Measurements from ENCODE around the gene CTDSPL.

Gene CTDSPL

DNA sequence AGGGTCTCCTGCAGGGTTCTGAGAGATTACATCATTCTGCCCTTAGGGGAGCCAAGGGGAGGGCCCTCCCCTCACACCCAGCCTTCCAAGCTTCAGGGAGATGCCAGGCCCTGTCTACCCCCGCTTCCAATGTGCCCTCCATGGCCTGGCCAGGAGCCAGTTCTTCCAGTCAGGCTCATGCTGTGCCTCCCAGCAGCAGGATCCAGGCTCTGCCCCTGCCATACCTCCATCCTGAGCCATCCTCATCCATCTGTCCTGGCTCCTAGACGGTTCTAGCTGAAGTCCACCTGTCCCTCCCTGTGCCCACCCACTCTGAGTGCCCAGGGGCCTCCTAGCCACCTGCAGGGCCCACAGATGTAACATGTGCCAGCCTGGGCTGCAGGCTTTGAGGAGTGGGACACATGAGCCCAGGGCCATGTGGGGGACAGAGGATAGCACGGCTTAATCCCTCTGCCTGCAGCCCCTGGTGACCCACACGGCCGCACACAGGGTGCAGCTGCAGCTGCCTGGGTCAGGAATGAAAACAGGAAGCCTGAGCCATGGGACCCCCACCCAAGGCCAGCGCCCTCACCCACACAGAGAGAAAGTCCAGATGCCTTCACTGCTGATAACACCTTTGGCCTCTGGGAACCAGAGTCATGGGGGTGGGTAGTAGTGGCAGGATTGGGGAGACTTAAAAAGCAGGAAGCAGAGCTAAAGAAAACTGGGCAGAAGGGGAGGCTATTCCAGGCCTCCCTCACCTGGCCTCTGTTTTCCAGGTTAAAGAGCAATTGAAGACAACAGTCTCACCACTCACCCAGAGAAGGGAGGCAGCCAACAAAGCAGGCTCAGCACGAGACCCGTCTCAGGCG, 156.0 kb downstream of the CTDSPL start:
- peaks cover 3 to 7% of the 10 kb centered on the region in 2 donors for H3K9me3 ChIP-seq (ENCODE audit: control insufficient read depth in 1 of 2, low read length in 2 of 2)
- no peak overlapping the region for H3K27ac ChIP-seq (ENCODE audit: low read length)
- H3K4me1 ChIP-seq (ENCODE audit: control insufficient read depth in 1 of 2, insufficient read depth in 2 of 2, low read length in 2 of 2), result no peaks in the 10 kb centered on the region
- no peak overlapping the region for H3K4me3 ChIP-seq (ENCODE audit: low read depth in 1 of 2, low read length in 2 of 2)
- peaks cover 22 to 59% of the 10 kb centered on the region in 2 donors for H3K36me3 ChIP-seq (ENCODE audit: control insufficient read depth in 1 of 2, insufficient read depth in 2 of 2, low read length in 2 of 2)
- no peaks in the 10 kb centered on the region for H3K27me3 ChIP-seq (ENCODE audit: low read depth, low read length)

DNA sequence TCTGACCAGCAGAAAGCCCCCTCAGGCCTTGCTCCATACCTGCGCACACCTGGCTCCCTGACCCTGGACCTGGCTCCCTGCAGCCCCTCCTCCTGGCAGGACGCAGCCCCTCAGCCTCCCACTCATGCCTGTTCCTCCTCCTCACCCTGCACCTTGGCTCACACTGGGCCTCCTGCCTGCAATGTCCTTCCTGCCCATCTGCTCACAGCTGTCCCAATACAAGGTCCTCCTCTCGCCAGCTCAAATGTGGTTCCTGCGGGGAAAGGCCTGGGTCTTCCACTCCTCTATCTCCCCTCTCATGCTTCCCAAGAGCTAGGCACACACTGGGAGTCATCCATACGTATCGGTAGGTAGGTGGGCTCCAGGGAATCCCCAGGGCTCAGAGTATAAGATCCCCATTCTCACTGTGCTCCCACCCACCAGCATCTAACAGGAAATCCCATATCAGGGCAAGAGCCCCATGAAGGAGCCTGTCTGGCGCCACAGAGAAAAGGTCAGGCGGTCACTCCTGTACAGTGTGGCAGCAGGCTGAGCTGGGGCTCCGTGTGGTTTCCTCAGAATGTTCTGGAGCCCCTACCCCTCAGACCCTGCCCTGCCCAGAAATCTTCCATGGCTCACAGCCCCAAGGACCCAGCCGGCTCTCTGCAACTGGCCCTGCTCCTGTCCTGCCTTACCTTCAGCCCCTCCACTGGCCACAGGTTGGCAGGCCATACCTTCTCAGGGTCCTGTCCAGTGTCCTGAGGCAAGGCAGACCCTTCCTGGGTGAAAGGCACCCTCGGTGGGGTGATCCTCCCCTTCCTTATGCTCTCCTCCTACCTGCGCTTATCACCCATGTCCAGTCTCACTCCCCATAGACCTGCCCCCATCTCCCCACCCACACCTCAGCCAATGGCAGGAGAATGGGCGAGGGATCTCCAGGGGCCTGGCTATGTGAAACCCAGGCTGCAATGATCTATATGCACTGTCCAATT, 156.9 kb downstream of the CTDSPL start:
- Histone ChIP-seq H3K4me1 (ENCODE audit: control insufficient read depth in 1 of 2, insufficient read depth in 2 of 2, low read length in 2 of 2) (no peaks in the 10 kb centered on the region), H3K4me3 (ENCODE audit: low read depth in 1 of 2, low read length in 2 of 2) (no peak overlapping the region), H3K27me3 (ENCODE audit: low read depth, low read length) (no peaks in the 10 kb centered on the region), H3K27ac (ENCODE audit: low read length) (no peak overlapping the region), H3K36me3 (ENCODE audit: control insufficient read depth in 1 of 2, insufficient read depth in 2 of 2, low read length in 2 of 2) (peaks cover 22 to 58% of the 10 kb centered on the region in 2 donors), H3K9me3 (ENCODE audit: control insufficient read depth in 1 of 2, low read length in 2 of 2) (peaks cover 3 to 7% of the 10 kb centered on the region in 2 donors)

DNA sequence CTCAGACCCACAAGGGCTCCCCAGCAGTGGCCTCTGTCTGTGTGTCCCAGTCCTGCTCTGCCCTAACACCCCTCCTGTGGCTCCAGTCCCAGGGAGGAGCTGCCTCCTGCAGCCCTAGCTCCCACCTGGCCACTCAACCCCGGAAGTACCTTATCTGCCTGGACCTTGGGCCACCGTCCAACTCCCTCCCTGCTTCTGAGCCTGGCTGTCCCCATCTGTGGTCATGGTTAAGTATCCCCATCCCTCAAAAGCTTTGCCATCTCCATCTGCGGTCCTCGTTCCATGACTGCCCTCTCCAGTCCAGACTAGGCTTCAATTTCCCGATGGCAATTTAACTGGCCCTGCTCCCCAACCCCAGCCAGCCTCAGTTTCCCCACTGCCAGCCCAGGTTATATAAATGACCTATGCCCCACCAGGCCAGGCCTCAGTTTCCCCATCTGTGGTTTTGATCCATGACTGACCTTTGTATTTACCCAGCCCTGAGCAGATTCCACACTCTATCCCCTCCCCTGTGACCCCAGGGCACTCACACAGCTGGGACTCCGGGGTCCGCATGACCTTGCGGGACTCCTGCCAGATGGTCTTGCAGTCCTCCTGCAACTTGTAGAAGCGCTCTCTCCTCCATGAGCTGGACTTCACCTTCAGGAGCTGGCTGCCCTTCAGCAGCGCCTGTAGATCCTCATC, 158.1 kb downstream of the CTDSPL start:
- Histone ChIP-seq H3K36me3 (ENCODE audit: control insufficient read depth in 1 of 2, insufficient read depth in 2 of 2, low read length in 2 of 2) (peaks cover 22 to 51% of the 10 kb centered on the region in 2 donors), H3K27me3 (ENCODE audit: low read depth, low read length) (no peaks in the 10 kb centered on the region), H3K27ac (ENCODE audit: low read length) (no peak overlapping the region), H3K9me3 (ENCODE audit: control insufficient read depth in 1 of 2, low read length in 2 of 2) (peaks cover 3 to 7% of the 10 kb centered on the region in 2 donors), H3K4me3 (ENCODE audit: low read depth in 1 of 2, low read length in 2 of 2) (no peak overlapping the region), H3K4me1 (ENCODE audit: control insufficient read depth in 1 of 2, insufficient read depth in 2 of 2, low read length in 2 of 2) (no peaks in the 10 kb centered on the region)

- Histone ChIP-seq H3K27ac (ENCODE audit: low read length) (no peak overlapping the region), H3K36me3 (ENCODE audit: control insufficient read depth in 1 of 2, insufficient read depth in 2 of 2, low read length in 2 of 2) (peaks cover 19 to 46% of the 10 kb centered on the region in 2 donors)
Measured at GRCh38 chr3:38020342-38020726, 158.7 kb downstream of the CTDSPL start.

DNA sequence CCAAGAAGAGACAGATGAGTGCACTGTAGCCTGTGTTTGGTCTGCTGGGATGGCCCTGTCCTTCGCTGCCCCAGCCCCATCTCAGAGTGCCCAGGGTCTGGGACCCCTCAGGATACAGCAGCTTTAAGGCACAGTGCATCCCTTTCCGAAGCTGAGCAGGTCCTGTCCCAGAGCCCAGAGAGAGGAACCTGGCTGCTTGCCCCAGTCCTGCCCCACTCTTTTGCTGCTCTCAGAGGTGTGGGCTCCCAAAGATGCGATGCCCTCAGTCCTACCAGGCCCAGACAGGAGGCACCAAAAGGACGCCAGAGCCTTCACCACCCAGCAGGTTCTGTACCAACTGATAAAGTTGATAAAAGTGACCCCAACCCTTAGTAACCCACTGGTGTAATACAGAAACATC, 159.5 kb downstream of the CTDSPL start:
- H3K4me3 ChIP-seq (ENCODE audit: low read depth in 1 of 2, low read length in 2 of 2), result no peak overlapping the region
- H3K9me3 ChIP-seq (ENCODE audit: control insufficient read depth in 1 of 2, low read length in 2 of 2), result peaks cover 2 to 3% of the 10 kb centered on the region in 2 donors
- peaks cover 11 to 37% of the 10 kb centered on the region in 2 donors for H3K36me3 ChIP-seq (ENCODE audit: control insufficient read depth in 1 of 2, insufficient read depth in 2 of 2, low read length in 2 of 2)
- no peak overlapping the region for H3K27ac ChIP-seq (ENCODE audit: low read length)
- H3K4me1 ChIP-seq (ENCODE audit: control insufficient read depth in 1 of 2, insufficient read depth in 2 of 2, low read length in 2 of 2), result peaks cover 4 to 7% of the 10 kb centered on the region in 2 donors
- H3K27me3 ChIP-seq (ENCODE audit: low read depth, low read length), result no peaks in the 10 kb centered on the region

More at GRCh38 chr3:38020342-38020726, 158.7 kb downstream of the CTDSPL start:
- peaks cover 0 to under 1% of the 10 kb centered on the region in 2 donors for H3K4me1 ChIP-seq (ENCODE audit: control insufficient read depth in 1 of 2, insufficient read depth in 2 of 2, low read length in 2 of 2)
- H3K27me3 ChIP-seq (ENCODE audit: low read depth, low read length), result no peaks in the 10 kb centered on the region
- no peak overlapping the region for H3K4me3 ChIP-seq (ENCODE audit: low read depth in 1 of 2, low read length in 2 of 2)
- peaks cover 3 to 7% of the 10 kb centered on the region in 2 donors for H3K9me3 ChIP-seq (ENCODE audit: control insufficient read depth in 1 of 2, low read length in 2 of 2)

GRCh38 chr3:38022301-38022700, 160.6 kb downstream of the CTDSPL start:
- H3K4me1 ChIP-seq (ENCODE audit: control insufficient read depth in 1 of 2, insufficient read depth in 2 of 2, low read length in 2 of 2), result peaks cover 4 to 7% of the 10 kb centered on the region in 2 donors
- H3K27ac ChIP-seq (ENCODE audit: low read length), result no peak overlapping the region
- no peaks in the 10 kb centered on the region for H3K9me3 ChIP-seq (ENCODE audit: control insufficient read depth in 1 of 2, low read length in 2 of 2)
- peaks cover 4 to 26% of the 10 kb centered on the region in 2 donors for H3K36me3 ChIP-seq (ENCODE audit: control insufficient read depth in 1 of 2, insufficient read depth in 2 of 2, low read length in 2 of 2)
- no peaks in the 10 kb centered on the region for H3K27me3 ChIP-seq (ENCODE audit: low read depth, low read length)
- H3K4me3 ChIP-seq (ENCODE audit: low read depth in 1 of 2, low read length in 2 of 2), result no peak overlapping the region

- Histone ChIP-seq H3K36me3 (ENCODE audit: control insufficient read depth in 1 of 2, insufficient read depth in 2 of 2, low read length in 2 of 2) (peaks cover 4 to 18% of the 10 kb centered on the region in 2 donors), H3K27me3 (ENCODE audit: low read depth, low read length) (no peaks in the 10 kb centered on the region), H3K27ac (ENCODE audit: low read length) (no peak overlapping the region), H3K4me3 (ENCODE audit: low read depth in 1 of 2, low read length in 2 of 2) (peak overlapping the region in 1 of 2 donors; percentile 85), H3K4me1 (ENCODE audit: control insufficient read depth in 1 of 2, insufficient read depth in 2 of 2, low read length in 2 of 2) (peaks cover 4 to 7% of the 10 kb centered on the region in 2 donors), H3K9me3 (ENCODE audit: control insufficient read depth in 1 of 2, low read length in 2 of 2) (no peaks in the 10 kb centered on the region)
Measured at GRCh38 chr3:38022896-38023709, 161.4 kb downstream of the CTDSPL start.

DNA sequence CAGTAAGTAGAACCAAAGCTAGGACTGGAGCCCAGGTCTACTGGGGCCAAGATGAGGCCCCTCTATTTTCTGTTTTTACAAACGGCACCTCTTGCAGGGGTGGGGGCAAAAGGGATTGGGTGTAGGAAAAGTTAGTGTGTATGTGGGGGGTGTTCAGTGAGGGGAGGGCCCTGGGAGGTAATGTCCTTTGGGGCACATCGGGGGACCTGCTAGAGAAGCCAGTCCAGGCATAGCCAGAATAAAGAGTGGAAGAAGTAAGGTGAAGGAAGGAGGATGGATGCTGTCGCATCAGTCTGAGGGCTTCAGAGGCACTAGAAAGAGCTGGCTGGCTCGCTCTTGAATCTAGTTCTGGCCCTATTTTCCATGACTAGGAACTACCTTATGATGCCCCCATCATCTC, 165.2 kb downstream of the CTDSPL start:
- H3K27ac ChIP-seq (ENCODE audit: low read length), result no peak overlapping the region
- peaks cover 10 to 25% of the 10 kb centered on the region in 2 donors for H3K4me1 ChIP-seq (ENCODE audit: control insufficient read depth in 1 of 2, insufficient read depth in 2 of 2, low read length in 2 of 2)
- H3K4me3 ChIP-seq (ENCODE audit: low read depth in 1 of 2, low read length in 2 of 2), result no peak overlapping the region
- H3K27me3 ChIP-seq (ENCODE audit: low read depth, low read length), result no peaks in the 10 kb centered on the region
- H3K9me3 ChIP-seq (ENCODE audit: control insufficient read depth in 1 of 2, low read length in 2 of 2), result no peaks in the 10 kb centered on the region
- H3K36me3 ChIP-seq (ENCODE audit: control insufficient read depth in 1 of 2, insufficient read depth in 2 of 2, low read length in 2 of 2), result no peaks in the 10 kb centered on the region

- H3K27ac ChIP-seq (ENCODE audit: low read length), result no peak overlapping the region
- H3K27me3 ChIP-seq (ENCODE audit: low read depth, low read length), result no peaks in the 10 kb centered on the region
- no peaks in the 10 kb centered on the region for H3K9me3 ChIP-seq (ENCODE audit: control insufficient read depth in 1 of 2, low read length in 2 of 2)
- H3K4me1 ChIP-seq (ENCODE audit: control insufficient read depth in 1 of 2, insufficient read depth in 2 of 2, low read length in 2 of 2), result peaks cover 10 to 25% of the 10 kb centered on the region in 2 donors
- H3K36me3 ChIP-seq (ENCODE audit: control insufficient read depth in 1 of 2, insufficient read depth in 2 of 2, low read length in 2 of 2), result no peaks in the 10 kb centered on the region
- H3K4me3 ChIP-seq (ENCODE audit: low read depth in 1 of 2, low read length in 2 of 2), result no peak overlapping the region
Measured at GRCh38 chr3:38027466-38028465, 166.1 kb downstream of the CTDSPL start.
